ENCODE data around the gene SERPIND1.

The SERPIND1 gene

GRCh38 chr22:20781272-20781990, 7.5 kb downstream of the SERPIND1 start:
- no peak for TF ChIP-seq CTCF (IDR thresholded peaks at IDR 0.05; ENCODE audit: control insufficient read depth, insufficient read depth, low read depth, low read length, missing control alignments)
- no peak for DNase-seq (ENCODE audit: low read depth)
- no peak overlapping the region for H3K4me3 ChIP-seq (ENCODE audit: control insufficient read depth, low read depth, low read length)

- H3K4me3 ChIP-seq (ENCODE audit: control insufficient read depth, low read depth, low read length), result no peak overlapping the region
Measured at GRCh38 chr22:20782083-20782482, 8.2 kb downstream of the SERPIND1 start.

DNA sequence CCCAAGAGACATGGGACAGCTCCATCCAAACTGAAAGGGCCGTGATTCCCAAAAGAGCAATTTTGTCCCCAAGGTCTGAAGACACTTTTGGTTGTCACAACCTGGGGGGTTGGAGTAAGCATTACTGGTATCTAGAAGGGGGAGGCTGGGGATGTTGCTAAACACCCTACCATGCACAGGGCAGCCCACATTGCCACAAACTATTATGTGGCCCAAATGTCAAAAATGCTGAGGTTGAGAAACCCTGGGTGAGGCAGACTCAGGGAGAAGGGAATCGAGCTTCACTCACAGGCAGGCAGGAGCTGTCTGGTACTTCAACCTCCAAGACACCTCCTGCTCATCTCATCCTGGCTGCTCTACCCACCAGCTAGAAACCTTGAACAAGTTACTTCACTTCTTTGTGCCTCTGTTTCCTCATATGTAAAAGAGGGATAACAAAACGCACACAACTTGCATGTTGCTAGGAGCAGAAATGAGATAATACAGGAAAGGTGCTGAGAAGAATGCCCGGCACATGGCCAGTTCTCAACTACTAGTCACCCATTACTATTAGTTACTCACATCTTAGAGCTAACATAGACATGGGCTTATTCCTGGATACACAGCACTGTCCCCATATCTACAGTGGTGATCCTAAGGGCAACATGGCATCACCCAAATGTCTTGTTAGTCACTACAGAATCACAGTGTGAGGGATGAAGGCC, 8.8 kb downstream of the SERPIND1 start:
- no peak for DNase-seq (ENCODE audit: low read depth)
- no peak overlapping the region for H3K4me3 ChIP-seq (ENCODE audit: control insufficient read depth, low read depth, low read length)
- no peak for TF ChIP-seq CTCF (IDR thresholded peaks at IDR 0.05; ENCODE audit: control insufficient read depth, insufficient read depth, low read depth, low read length, missing control alignments)

More at GRCh38 chr22:20782083-20782482, 8.2 kb downstream of the SERPIND1 start:
- TF ChIP-seq CTCF (IDR thresholded peaks at IDR 0.05; ENCODE audit: control insufficient read depth, insufficient read depth, low read depth, low read length, missing control alignments), result no peak
- DNase-seq (ENCODE audit: low read depth), result no peak

DNA sequence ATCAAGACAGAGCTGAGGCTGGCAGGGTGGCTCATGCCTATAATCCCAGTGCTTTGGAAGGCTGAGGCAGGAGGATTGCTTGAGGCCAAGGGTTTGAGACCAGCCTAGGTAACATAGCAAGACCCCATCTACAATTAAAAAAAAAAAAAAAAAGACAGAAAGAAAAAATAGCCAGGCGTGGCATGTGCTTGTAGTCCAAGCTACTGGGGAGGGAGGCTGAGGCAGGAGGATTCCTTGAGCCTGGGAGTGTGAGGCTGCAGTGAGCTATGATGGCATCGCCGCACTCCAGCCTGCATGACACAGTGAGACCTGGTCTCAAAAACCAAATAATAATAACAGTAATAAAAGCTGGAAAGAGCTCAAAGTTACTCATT, 9.4 kb downstream of the SERPIND1 start:
- no peak overlapping the region for H3K4me3 ChIP-seq (ENCODE audit: control insufficient read depth, low read depth, low read length)
- TF ChIP-seq CTCF (IDR thresholded peaks at IDR 0.05; ENCODE audit: control insufficient read depth, insufficient read depth, low read depth, low read length, missing control alignments), result no peak

DNA sequence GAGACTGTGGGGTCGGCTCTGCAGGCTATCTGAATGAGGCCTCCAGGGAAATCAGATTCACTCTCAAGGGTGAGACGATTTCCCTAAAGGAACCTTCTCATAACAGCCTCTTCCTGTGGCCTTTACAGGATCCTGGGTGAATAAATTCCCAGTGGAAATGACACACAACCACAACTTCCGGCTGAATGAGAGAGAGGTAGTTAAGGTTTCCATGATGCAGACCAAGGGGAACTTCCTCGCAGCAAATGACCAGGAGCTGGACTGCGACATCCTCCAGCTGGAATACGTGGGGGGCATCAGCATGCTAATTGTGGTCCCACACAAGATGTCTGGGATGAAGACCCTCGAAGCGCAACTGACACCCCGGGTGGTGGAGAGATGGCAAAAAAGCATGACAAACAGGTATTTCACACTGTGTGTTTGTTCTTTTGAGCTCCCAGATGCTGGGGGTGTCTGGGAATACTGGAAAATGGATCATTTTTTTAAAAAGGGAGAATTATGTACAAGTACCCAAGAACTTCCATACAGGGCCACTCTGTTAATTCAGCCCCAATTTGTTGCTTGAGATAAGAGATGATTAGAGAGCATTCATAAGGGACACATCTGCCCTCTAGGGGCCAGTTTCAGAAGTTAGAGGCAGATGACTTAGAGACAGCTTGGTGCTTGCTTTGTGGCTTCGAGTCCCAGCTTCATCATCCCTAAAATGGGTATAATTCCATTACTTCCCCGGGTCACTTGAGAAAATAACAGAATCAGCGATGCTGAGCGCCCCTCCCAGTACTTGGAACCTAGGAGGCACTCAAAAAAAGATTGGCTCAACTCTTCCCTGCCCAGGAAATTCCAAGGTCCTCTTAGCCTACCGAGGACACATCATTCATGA, 10.2 kb downstream of the SERPIND1 start:
- H3K4me3 ChIP-seq (ENCODE audit: control insufficient read depth, low read depth, low read length), result no peak overlapping the region
- peak; percentile 81 for TF ChIP-seq CTCF (IDR thresholded peaks at IDR 0.05; ENCODE audit: control insufficient read depth, insufficient read depth, low read depth, low read length, missing control alignments)
- no peak for DNase-seq (ENCODE audit: low read depth)

More for the DNA sequence above, 9.4 kb downstream of the SERPIND1 start:
- no peak for DNase-seq (ENCODE audit: low read depth)

DNA sequence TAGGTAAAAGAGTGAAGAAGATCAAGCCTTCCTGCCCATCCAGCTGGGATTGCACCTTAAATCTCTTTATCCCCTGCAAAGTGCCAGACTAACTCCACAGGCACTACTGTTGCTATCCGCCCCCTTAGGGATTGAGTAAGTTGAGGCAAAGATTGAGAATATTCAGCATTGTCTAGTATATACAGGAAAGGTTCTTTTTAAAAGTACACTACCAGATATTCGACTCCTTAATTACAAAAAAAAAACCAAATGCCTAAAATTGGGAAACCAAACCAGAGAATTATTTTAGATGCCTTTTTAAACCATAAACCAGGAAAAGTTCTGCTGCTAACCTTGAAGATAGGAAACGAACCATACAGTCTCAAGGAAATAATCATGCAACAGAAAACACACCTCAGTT, 11.5 kb downstream of the SERPIND1 start:
- no peak for TF ChIP-seq CTCF (IDR thresholded peaks at IDR 0.05; ENCODE audit: control insufficient read depth, insufficient read depth, low read depth, low read length, missing control alignments)
- no peak overlapping the region for H3K4me3 ChIP-seq (ENCODE audit: control insufficient read depth, low read depth, low read length)
- DNase-seq (ENCODE audit: low read depth), result no peak
